ENCODE results near the gene KCNC1. TPM values are rescaled to one million over a fixed set of nuclear protein-coding genes. Genes with fewer than 3 reads are reported as not detected.

The KCNC1 gene
- total and polyA plus RNA-seq, 2 experiments from 2014 or later, result 0.11 TPM; not detected in 1

DNA sequence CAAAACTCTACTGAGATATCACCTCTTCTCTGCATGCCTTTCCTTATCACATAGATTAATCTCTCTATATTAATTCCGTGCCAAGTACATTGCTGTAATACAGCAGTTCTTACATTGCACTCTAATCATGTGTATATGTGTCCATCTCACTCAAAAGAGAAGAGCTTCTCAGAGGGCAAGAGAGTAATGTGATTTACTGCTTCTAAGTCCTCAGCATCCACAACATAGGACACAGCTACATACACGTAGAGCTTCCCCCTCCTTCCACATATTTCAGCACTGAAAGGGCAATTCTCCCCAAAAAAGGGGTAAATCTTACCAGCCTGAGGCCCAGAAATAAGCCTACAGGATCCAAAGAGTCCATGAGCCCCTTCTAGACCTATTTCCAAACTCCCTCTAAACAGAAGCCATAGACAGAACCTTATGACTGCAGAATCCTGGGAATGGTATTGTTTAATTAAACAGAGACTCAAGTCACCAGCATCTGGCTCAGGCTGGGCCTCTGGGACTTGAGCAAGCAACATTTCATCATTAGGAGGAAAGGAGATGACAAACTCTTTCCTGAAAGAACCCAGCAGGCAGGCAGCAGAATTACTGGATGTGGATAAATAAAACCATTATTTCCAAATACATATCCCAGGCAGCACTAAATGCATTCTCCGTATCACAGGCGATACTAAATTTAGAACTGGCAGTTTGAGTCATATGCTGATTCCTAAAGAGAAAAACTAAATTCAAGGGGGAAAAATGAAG lies 87.2 kb downstream of the KCNC1 start:
- Histone ChIP-seq H3K4me2 (peak overlapping the region; percentile 6; the same call in 1 of the 2 replicates), H3K9me2 (ENCODE audit: insufficient read depth) (no peaks in the 10 kb centered on the region), H3K4me1 (ENCODE audit: insufficient read depth) (0 out of 2 replicates have a peak, but pooled peaks cover 4% of the 10 kb centered on the region), H3K27me3 (ENCODE audit: insufficient read depth) (no peaks in the 10 kb centered on the region), H3K79me2 (replicated peaks; ENCODE audit: insufficient read depth) (no peaks in the 10 kb centered on the region), H3K36me3 (ENCODE audit: insufficient read depth) (no peaks in the 10 kb centered on the region), H2AFZ (no peak overlapping the region), H3K4me3 (no peak overlapping the region), H3F3A (replicated peaks; ENCODE audit: low read depth) (no peaks in the 10 kb centered on the region), H4K20me1 (replicated peaks; ENCODE audit: insufficient read depth) (no peaks in the 10 kb centered on the region; the same call in 1 of the 2 replicates), H3K27ac (ENCODE audit: low read depth) (no peak overlapping the region)
- H3K27ac Mint-ChIP-seq, result peak overlapping the region; percentile 30; the same call in 1 of the 2 replicates
- no peaks in the 10 kb centered on the region for H3K9me3 Mint-ChIP-seq
- DNase-seq (ENCODE audit: low spot score) (no peak), ATAC-seq (no peak)
- no peak for TF ChIP-seq EZH2 (IDR thresholded peaks at IDR 0.05; ENCODE audit: low read depth, unreplicated experiment)
- no peaks in the 10 kb centered on the region for H3K27me3 Mint-ChIP-seq (ENCODE audit: insufficient read depth, low read depth, poor library complexity)
- H3K4me1 Mint-ChIP-seq, result peaks cover 14% of the 10 kb centered on the region; the same call in 2 of the 3 replicates
- no peaks in the 10 kb centered on the region for H3K36me3 Mint-ChIP-seq (ENCODE audit: low read depth)
- no peak overlapping the region for H3K4me3 Mint-ChIP-seq

DNA sequence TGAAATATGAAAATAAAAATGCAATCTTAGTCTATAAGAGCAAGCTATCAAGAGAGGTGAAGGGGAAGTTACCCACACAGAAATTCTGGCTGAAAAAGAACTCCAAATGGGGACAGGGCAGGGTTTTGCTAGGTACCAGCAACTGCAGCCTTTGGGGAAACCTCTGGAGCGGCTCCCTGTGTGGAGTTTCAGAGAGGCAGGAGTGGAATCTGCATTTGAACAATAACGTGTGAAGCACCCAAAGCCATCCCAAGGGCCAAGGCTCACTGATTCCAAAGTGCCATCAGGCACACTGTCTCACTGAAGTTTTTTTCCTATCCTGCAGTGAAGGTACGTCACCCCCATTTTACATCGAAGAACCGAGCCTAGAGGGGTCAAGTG lies 87.8 kb downstream of the KCNC1 start:
- Histone ChIP-seq H3K36me3 (ENCODE audit: insufficient read depth) (no peaks in the 10 kb centered on the region), H3K4me3 (no peak overlapping the region), H4K20me1 (replicated peaks; ENCODE audit: insufficient read depth) (no peaks in the 10 kb centered on the region; the same call in 1 of the 2 replicates), H3K27me3 (ENCODE audit: insufficient read depth) (no peaks in the 10 kb centered on the region), H3K4me1 (ENCODE audit: insufficient read depth) (0 out of 2 replicates have a peak, but pooled peaks cover 4% of the 10 kb centered on the region), H3K27ac (ENCODE audit: low read depth) (no peak overlapping the region), H2AFZ (no peak overlapping the region), H3K79me2 (replicated peaks; ENCODE audit: insufficient read depth) (no peaks in the 10 kb centered on the region), H3K4me2 (peak overlapping the region; percentile 6; the same call in 1 of the 2 replicates), H3K9me2 (ENCODE audit: insufficient read depth) (no peaks in the 10 kb centered on the region), H3F3A (replicated peaks; ENCODE audit: low read depth) (no peaks in the 10 kb centered on the region)
- Mint-ChIP-seq H3K27me3 (ENCODE audit: insufficient read depth, low read depth, poor library complexity) (peaks cover 2% of the 10 kb centered on the region), H3K36me3 (ENCODE audit: low read depth) (no peaks in the 10 kb centered on the region), H3K27ac (no peak overlapping the region), H3K4me3 (no peak overlapping the region), H3K4me1 (peaks cover 14% of the 10 kb centered on the region; the same call in 2 of the 3 replicates), H3K9me3 (no peaks in the 10 kb centered on the region)
- ATAC-seq, result peak; percentile 77
- peak; percentile 19 for DNase-seq (ENCODE audit: low spot score)
- TF ChIP-seq ZNF114 (CRISPR knock-in tag; IDR thresholded peaks at IDR 0.05) (no peak), POLR2AphosphoS5 (IDR thresholded peaks at IDR 0.05; ENCODE audit: low read depth) (no peak), JUNB (IDR thresholded peaks at IDR 0.05; ENCODE audit: unreplicated experiment) (no peak), NANOG (IDR thresholded peaks at IDR 0.05; ENCODE audit: borderline replicate concordance) (no peak), EZH2phosphoT487 (IDR thresholded peaks at IDR 0.05; ENCODE audit: unreplicated experiment) (no peak), CREB1 (CRISPR knock-in tag; IDR thresholded peaks at IDR 0.05; ENCODE audit: low read depth) (no peak)
- TF ChIP-seq, protein P1, sequence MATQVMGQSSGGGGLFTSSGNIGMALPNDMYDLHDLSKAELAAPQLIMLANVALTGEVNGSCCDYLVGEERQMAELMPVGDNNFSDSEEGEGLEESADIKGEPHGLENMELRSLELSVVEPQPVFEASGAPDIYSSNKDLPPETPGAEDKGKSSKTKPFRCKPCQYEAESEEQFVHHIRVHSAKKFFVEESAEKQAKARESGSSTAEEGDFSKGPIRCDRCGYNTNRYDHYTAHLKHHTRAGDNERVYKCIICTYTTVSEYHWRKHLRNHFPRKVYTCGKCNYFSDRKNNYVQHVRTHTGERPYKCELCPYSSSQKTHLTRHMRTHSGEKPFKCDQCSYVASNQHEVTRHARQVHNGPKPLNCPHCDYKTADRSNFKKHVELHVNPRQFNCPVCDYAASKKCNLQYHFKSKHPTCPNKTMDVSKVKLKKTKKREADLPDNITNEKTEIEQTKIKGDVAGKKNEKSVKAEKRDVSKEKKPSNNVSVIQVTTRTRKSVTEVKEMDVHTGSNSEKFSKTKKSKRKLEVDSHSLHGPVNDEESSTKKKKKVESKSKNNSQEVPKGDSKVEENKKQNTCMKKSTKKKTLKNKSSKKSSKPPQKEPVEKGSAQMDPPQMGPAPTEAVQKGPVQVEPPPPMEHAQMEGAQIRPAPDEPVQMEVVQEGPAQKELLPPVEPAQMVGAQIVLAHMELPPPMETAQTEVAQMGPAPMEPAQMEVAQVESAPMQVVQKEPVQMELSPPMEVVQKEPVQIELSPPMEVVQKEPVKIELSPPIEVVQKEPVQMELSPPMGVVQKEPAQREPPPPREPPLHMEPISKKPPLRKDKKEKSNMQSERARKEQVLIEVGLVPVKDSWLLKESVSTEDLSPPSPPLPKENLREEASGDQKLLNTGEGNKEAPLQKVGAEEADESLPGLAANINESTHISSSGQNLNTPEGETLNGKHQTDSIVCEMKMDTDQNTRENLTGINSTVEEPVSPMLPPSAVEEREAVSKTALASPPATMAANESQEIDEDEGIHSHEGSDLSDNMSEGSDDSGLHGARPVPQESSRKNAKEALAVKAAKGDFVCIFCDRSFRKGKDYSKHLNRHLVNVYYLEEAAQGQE (IDR thresholded peaks at IDR 0.05; ENCODE audit: unreplicated experiment), result no peak
- TF ChIP-seq, protein P2, sequence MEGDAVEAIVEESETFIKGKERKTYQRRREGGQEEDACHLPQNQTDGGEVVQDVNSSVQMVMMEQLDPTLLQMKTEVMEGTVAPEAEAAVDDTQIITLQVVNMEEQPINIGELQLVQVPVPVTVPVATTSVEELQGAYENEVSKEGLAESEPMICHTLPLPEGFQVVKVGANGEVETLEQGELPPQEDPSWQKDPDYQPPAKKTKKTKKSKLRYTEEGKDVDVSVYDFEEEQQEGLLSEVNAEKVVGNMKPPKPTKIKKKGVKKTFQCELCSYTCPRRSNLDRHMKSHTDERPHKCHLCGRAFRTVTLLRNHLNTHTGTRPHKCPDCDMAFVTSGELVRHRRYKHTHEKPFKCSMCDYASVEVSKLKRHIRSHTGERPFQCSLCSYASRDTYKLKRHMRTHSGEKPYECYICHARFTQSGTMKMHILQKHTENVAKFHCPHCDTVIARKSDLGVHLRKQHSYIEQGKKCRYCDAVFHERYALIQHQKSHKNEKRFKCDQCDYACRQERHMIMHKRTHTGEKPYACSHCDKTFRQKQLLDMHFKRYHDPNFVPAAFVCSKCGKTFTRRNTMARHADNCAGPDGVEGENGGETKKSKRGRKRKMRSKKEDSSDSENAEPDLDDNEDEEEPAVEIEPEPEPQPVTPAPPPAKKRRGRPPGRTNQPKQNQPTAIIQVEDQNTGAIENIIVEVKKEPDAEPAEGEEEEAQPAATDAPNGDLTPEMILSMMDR (conservative IDR thresholded peaks at IDR 0.05; ENCODE audit: low read depth in 2 of 2), result no peak

Measured in GM23338 (cell line).